ENCODE data around the gene IL22RA2. TPM values are rescaled to one million over a fixed set of nuclear protein-coding genes. Genes with fewer than 3 reads are reported as not detected.

Gene IL22RA2
- total and polyA plus RNA-seq, 9 of the 15 experiments (the other 6 are each of a cell fraction or from before 2014, with no cell fraction given) = 0.03 TPM; not detected in 8

GRCh38 chr6:137155830-137156229 lies 17.6 kb downstream of the IL22RA2 start (continued):
- TF ChIP-seq MAFG (tag; conservative IDR thresholded peaks at IDR 0.05) (no peak), ELF1 (tag; IDR thresholded peaks at IDR 0.05) (no peak), TCF3 (CRISPR knock-in tag; IDR thresholded peaks at IDR 0.05) (peak; percentile 13; the same call in 1 of the 2 replicates), ZNF707 (CRISPR knock-in tag; conservative IDR thresholded peaks at IDR 0.05) (no peak), ELK1 (CRISPR knock-in tag; IDR thresholded peaks at IDR 0.05) (no peak), MCM5 (IDR thresholded peaks at IDR 0.05; ENCODE audit: low read depth) (no peak), ZNF766 (CRISPR knock-in tag; conservative IDR thresholded peaks at IDR 0.05) (peak; percentile 69), CCAR2 (IDR thresholded peaks at IDR 0.05; ENCODE audit: low read depth, low read length) (no peak), SMAD1 (IDR thresholded peaks at IDR 0.05; ENCODE audit: low read depth, low read length, partially characterized antibody) (no peak), SMARCA4 (IDR thresholded peaks at IDR 0.05) (peak; percentile 25; the same call in 1 of the 2 replicates), CEBPG (CRISPR knock-in tag; IDR thresholded peaks at IDR 0.05) (peak; percentile 75), CEBPG (tag; conservative IDR thresholded peaks at IDR 0.05 in 1 of 2, IDR thresholded peaks at IDR 0.05 in 1 of 2) (peak; percentile 88 to 96)
- TF ChIP-seq, protein P1, sequence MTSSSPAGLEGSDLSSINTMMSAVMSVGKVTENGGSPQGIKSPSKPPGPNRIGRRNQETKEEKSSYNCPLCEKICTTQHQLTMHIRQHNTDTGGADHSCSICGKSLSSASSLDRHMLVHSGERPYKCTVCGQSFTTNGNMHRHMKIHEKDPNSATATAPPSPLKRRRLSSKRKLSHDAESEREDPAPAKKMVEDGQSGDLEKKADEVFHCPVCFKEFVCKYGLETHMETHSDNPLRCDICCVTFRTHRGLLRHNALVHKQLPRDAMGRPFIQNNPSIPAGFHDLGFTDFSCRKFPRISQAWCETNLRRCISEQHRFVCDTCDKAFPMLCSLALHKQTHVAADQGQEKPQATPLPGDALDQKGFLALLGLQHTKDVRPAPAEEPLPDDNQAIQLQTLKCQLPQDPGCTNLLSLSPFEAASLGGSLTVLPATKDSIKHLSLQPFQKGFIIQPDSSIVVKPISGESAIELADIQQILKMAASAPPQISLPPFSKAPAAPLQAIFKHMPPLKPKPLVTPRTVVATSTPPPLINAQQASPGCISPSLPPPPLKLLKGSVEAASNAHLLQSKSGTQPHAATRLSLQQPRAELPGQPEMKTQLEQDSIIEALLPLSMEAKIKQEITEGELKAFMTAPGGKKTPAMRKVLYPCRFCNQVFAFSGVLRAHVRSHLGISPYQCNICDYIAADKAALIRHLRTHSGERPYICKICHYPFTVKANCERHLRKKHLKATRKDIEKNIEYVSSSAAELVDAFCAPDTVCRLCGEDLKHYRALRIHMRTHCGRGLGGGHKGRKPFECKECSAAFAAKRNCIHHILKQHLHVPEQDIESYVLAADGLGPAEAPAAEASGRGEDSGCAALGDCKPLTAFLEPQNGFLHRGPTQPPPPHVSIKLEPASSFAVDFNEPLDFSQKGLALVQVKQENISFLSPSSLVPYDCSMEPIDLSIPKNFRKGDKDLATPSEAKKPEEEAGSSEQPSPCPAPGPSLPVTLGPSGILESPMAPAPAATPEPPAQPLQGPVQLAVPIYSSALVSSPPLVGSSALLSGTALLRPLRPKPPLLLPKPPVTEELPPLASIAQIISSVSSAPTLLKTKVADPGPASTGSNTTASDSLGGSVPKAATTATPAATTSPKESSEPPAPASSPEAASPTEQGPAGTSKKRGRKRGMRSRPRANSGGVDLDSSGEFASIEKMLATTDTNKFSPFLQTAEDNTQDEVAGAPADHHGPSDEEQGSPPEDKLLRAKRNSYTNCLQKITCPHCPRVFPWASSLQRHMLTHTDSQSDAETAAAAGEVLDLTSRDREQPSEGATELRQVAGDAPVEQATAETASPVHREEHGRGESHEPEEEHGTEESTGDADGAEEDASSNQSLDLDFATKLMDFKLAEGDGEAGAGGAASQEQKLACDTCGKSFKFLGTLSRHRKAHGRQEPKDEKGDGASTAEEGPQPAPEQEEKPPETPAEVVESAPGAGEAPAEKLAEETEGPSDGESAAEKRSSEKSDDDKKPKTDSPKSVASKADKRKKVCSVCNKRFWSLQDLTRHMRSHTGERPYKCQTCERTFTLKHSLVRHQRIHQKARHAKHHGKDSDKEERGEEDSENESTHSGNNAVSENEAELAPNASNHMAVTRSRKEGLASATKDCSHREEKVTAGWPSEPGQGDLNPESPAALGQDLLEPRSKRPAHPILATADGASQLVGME (CRISPR knock-in tag; IDR thresholded peaks at IDR 0.05) = 0 out of 2 replicates have a peak, but pooled peaks have one; percentile 31
- TF ChIP-seq, protein P2, sequence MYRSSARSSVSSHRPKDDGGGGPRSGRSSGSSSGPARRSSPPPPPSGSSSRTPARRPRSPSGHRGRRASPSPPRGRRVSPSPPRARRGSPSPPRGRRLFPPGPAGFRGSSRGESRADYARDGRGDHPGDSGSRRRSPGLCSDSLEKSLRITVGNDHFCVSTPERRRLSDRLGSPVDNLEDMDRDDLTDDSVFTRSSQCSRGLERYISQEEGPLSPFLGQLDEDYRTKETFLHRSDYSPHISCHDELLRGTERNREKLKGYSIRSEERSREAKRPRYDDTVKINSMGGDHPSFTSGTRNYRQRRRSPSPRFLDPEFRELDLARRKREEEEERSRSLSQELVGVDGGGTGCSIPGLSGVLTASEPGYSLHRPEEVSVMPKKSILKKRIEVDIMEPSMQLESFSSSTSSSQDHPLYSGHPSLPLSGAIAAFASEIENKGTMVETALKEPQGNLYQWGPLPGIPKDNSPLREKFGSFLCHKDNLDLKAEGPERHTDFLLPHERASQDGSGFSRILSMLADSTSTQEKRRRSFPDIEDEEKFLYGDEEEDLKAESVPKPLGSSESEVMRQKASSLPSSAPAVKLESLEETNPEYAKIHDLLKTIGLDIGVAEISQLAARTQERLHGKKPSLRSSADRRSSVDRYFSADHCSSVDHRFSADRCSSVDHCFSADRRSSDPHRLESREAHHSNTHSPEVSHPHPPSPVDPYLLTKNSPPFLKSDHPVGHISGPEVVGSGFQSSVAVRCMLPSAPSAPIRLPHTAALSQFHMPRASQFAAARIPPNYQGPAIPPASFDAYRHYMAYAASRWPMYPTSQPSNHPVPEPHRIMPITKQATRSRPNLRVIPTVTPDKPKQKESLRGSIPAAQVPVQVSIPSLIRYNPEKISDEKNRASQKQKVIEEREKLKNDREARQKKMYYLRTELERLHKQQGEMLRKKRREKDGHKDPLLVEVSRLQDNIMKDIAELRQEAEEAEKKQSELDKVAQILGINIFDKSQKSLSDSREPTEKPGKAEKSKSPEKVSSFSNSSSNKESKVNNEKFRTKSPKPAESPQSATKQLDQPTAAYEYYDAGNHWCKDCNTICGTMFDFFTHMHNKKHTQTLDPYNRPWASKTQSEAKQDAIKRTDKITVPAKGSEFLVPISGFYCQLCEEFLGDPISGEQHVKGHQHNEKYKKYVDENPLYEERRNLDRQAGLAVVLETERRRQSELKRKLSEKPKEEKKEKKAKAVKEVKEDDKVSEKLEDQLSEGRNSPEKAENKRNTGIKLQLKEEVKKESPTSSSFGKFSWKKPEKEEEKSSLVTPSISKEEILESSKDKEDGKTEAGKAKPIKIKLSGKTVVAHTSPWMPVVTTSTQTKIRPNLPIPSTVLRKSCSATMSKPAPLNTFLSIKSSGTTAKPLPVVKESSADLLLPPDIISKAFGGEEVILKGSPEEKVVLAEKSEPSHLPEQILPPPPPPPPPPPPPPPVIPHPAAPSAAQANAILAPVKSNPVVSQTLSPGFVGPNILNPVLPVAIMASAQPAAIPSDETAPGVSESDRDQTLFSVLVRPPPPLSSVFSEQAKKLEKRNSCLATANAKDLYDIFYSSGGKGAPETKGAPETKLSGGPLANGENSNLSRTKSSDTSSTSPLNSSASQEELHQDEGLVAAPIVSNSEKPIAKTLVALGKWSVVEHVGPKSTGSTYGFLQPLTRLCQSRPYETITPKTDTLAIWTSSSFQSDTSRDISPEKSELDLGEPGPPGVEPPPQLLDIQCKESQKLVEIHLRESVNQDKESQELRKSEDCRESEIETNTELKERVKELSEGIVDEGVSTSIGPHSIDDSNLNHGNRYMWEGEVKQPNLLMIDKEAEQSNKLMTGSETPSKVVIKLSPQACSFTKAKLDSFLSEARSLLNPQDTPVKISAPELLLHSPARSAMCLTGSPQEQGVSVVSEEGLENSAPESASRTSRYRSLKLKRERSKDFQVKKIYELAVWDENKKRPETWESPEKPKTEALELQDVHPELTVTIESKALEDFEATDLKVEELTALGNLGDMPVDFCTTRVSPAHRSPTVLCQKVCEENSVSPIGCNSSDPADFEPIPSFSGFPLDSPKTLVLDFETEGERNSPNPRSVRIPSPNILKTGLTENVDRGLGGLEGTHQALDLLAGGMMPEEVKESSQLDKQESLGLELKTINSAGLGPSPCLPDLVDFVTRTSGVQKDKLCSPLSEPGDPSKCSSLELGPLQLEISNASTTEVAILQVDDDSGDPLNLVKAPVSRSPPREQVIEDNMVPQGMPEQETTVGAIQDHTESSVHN (IDR thresholded peaks at IDR 0.05; ENCODE audit: borderline replicate concordance in 1 of 2, low read depth in 1 of 2) = no peak

Data from K562 (cell line).